ENCODE measurements around the gene HRH1. TPM values are rescaled to one million over a fixed set of nuclear protein-coding genes. Genes with fewer than 3 reads are reported as not detected.

HRH1 gene
- total and polyA plus RNA-seq, 2 of the 13 experiments (the other 11 are each of a cell fraction or from before 2014, with no cell fraction given) = not detected

DNA sequence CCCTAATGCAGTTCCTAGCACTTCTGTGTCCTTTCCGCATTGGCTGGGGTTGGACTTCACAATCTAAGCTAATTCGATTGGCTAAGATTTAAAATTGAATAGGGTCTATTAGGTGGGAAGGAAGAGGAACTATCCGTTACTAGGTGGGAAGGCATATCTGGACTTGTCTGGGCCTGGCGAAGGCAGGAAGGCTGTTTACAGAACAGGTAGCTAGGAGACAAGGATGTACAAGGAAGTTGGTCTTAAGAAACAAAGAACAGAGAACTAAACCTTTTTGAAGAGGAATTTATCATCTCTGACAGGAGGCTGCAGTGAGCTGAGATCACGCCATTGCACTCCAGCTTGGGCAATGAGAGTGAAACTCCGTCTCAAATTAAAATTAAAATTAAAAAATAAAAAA lies 100.6 kb downstream of the HRH1 start:
- no peak overlapping the region for H3K9ac ChIP-seq (ENCODE audit: insufficient read depth, low read depth, low read length)
- no peaks in the 10 kb centered on the region for H3K36me3 ChIP-seq (replicated peaks in 1 of 2; ENCODE audit: control insufficient read depth in 1 of 2, insufficient read depth in 2 of 2, low read length in 2 of 2)
- H3K4me1 ChIP-seq (ENCODE audit: insufficient read depth, low read length) = no peaks in the 10 kb centered on the region
- POLR2A ChIA-PET = no interaction called here
- intact Hi-C loops (cut with micrococcal nuclease; ENCODE audit: unreplicated experiment) = no loop called here
- no peak overlapping the region for H3K4me3 ChIP-seq (replicated peaks in 1 of 3; ENCODE audit: insufficient read depth in 1 of 3, low read depth in 2 of 3, low read length in 3 of 3)
- ATAC-seq = no peak
- no peak for FAIRE-seq
- no peak overlapping the region for H2AFZ ChIP-seq (ENCODE audit: low read length)
- no peaks in the 10 kb centered on the region for H3K79me2 ChIP-seq (ENCODE audit: insufficient read depth, low read length)
- no peaks in the 10 kb centered on the region for H4K20me1 ChIP-seq (ENCODE audit: insufficient read depth, low read length)
- H3K27ac ChIP-seq (ENCODE audit: extremely low read length, insufficient read depth, low read length) = no peak overlapping the region
- H3K9me3 ChIP-seq (ENCODE audit: low read length) = no peaks in the 10 kb centered on the region
- WGBS (ENCODE audit: low lambda C conversion rate) = 55% methylated on average over 6 of the region's 6 CpGs
- no TSS peak for BruUV-seq (replicated peaks)
- CTCF ChIA-PET (ENCODE audit: low intra/inter-chr PET ratio, low total read pairs) = no interaction called here
- in situ Hi-C loops (cut with HindIII; ENCODE audit: extremely low pct_ligation_motif_present, low pct_unique_long_range_greater_than_20kb) = no loop called here
- peaks cover 0 to 44% of the 10 kb centered on the region in 2 experiments for H3K27me3 ChIP-seq (ENCODE audit: control insufficient read depth in 1 of 2, insufficient read depth in 2 of 2, low read length in 2 of 2)
- H3K4me2 ChIP-seq (ENCODE audit: low read depth, low read length) = no peak overlapping the region
- DNase-seq (ENCODE audit: low spot score) = no peak
- TF ChIP-seq FOXO1 (CRISPR knock-in tag; IDR thresholded peaks at IDR 0.05) (no peak), NR2C2 (CRISPR knock-in tag; IDR thresholded peaks at IDR 0.05; ENCODE audit: borderline replicate concordance) (no peak), JDP2 (CRISPR knock-in tag; IDR thresholded peaks at IDR 0.05; ENCODE audit: borderline replicate concordance) (no peak), PHF5A (CRISPR knock-in tag; IDR thresholded peaks at IDR 0.05; ENCODE audit: low read depth, unreplicated experiment) (no peak), ARNT2 (CRISPR knock-in tag; IDR thresholded peaks at IDR 0.05; ENCODE audit: low read depth) (no peak), ATRX (CRISPR knock-in tag; IDR thresholded peaks at IDR 0.05; ENCODE audit: borderline replicate concordance) (no peak), ZNF83 (CRISPR knock-in tag; IDR thresholded peaks at IDR 0.05; ENCODE audit: borderline replicate concordance) (no peak), SALL2 (CRISPR knock-in tag; IDR thresholded peaks at IDR 0.05) (no peak), ONECUT2 (CRISPR knock-in tag; IDR thresholded peaks at IDR 0.05) (no peak), ZFYVE20 (CRISPR knock-in tag; IDR thresholded peaks at IDR 0.05; ENCODE audit: borderline replicate concordance, low read depth) (no peak)
- TF ChIP-seq, protein P1, sequence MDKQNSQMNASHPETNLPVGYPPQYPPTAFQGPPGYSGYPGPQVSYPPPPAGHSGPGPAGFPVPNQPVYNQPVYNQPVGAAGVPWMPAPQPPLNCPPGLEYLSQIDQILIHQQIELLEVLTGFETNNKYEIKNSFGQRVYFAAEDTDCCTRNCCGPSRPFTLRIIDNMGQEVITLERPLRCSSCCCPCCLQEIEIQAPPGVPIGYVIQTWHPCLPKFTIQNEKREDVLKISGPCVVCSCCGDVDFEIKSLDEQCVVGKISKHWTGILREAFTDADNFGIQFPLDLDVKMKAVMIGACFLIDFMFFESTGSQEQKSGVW (CRISPR knock-in tag; IDR thresholded peaks at IDR 0.05; ENCODE audit: borderline replicate concordance) = no peak
- TF ChIP-seq, protein P2, sequence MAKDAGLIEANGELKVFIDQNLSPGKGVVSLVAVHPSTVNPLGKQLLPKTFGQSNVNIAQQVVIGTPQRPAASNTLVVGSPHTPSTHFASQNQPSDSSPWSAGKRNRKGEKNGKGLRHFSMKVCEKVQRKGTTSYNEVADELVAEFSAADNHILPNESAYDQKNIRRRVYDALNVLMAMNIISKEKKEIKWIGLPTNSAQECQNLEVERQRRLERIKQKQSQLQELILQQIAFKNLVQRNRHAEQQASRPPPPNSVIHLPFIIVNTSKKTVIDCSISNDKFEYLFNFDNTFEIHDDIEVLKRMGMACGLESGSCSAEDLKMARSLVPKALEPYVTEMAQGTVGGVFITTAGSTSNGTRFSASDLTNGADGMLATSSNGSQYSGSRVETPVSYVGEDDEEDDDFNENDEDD (CRISPR knock-in tag; IDR thresholded peaks at IDR 0.05; ENCODE audit: borderline replicate concordance) = no peak
- TF ChIP-seq, protein P3, sequence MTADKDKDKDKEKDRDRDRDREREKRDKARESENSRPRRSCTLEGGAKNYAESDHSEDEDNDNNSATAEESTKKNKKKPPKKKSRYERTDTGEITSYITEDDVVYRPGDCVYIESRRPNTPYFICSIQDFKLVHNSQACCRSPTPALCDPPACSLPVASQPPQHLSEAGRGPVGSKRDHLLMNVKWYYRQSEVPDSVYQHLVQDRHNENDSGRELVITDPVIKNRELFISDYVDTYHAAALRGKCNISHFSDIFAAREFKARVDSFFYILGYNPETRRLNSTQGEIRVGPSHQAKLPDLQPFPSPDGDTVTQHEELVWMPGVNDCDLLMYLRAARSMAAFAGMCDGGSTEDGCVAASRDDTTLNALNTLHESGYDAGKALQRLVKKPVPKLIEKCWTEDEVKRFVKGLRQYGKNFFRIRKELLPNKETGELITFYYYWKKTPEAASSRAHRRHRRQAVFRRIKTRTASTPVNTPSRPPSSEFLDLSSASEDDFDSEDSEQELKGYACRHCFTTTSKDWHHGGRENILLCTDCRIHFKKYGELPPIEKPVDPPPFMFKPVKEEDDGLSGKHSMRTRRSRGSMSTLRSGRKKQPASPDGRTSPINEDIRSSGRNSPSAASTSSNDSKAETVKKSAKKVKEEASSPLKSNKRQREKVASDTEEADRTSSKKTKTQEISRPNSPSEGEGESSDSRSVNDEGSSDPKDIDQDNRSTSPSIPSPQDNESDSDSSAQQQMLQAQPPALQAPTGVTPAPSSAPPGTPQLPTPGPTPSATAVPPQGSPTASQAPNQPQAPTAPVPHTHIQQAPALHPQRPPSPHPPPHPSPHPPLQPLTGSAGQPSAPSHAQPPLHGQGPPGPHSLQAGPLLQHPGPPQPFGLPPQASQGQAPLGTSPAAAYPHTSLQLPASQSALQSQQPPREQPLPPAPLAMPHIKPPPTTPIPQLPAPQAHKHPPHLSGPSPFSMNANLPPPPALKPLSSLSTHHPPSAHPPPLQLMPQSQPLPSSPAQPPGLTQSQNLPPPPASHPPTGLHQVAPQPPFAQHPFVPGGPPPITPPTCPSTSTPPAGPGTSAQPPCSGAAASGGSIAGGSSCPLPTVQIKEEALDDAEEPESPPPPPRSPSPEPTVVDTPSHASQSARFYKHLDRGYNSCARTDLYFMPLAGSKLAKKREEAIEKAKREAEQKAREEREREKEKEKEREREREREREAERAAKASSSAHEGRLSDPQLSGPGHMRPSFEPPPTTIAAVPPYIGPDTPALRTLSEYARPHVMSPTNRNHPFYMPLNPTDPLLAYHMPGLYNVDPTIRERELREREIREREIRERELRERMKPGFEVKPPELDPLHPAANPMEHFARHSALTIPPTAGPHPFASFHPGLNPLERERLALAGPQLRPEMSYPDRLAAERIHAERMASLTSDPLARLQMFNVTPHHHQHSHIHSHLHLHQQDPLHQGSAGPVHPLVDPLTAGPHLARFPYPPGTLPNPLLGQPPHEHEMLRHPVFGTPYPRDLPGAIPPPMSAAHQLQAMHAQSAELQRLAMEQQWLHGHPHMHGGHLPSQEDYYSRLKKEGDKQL (CRISPR knock-in tag; IDR thresholded peaks at IDR 0.05; ENCODE audit: low read depth) = no peak
- TF ChIP-seq, protein P4, sequence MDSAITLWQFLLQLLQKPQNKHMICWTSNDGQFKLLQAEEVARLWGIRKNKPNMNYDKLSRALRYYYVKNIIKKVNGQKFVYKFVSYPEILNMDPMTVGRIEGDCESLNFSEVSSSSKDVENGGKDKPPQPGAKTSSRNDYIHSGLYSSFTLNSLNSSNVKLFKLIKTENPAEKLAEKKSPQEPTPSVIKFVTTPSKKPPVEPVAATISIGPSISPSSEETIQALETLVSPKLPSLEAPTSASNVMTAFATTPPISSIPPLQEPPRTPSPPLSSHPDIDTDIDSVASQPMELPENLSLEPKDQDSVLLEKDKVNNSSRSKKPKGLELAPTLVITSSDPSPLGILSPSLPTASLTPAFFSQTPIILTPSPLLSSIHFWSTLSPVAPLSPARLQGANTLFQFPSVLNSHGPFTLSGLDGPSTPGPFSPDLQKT (CRISPR knock-in tag; IDR thresholded peaks at IDR 0.05; ENCODE audit: borderline replicate concordance) = no peak
- TF ChIP-seq, protein P5, sequence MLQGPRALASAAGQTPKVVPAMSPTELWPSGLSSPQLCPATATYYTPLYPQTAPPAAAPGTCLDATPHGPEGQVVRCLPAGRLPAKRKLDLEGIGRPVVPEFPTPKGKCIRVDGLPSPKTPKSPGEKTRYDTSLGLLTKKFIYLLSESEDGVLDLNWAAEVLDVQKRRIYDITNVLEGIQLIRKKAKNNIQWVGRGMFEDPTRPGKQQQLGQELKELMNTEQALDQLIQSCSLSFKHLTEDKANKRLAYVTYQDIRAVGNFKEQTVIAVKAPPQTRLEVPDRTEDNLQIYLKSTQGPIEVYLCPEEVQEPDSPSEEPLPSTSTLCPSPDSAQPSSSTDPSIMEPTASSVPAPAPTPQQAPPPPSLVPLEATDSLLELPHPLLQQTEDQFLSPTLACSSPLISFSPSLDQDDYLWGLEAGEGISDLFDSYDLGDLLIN (CRISPR knock-in tag; IDR thresholded peaks at IDR 0.05; ENCODE audit: borderline replicate concordance) = no peak
